Measurements from ENCODE around the gene INTS11.

INTS11 gene

DNA sequence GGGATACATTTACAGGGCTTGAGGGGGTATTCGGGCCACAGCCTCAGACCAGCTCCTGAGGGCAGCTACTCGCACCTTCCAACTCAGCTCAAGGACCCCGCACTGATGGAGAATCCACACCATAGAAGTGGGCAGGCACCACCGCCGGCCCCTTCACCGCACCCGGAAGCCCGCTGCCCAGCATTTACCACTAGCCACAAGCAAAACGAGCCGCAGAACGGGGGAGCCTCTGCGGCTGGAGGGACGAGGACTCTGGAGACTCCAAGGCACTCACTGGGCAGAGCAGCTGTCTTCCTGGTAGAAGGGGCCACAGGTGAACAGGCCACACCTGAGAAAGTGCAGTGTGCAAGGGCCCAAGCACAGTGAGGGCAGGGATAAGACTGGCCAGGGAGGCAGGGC is 56.2 kb downstream of the INTS11 start:
- H3K4me3 ChIP-seq (ENCODE audit: low read depth, low read length), result no peak overlapping the region
- H2AFZ ChIP-seq, result no peak overlapping the region
- no peak overlapping the region for H3K27ac ChIP-seq
- H3K9me3 ChIP-seq (ENCODE audit: control insufficient read depth, low read length), result no peaks in the 10 kb centered on the region
- H3K27me3 ChIP-seq (ENCODE audit: control insufficient read depth, insufficient read depth, low read length), result no peaks in the 10 kb centered on the region
- TF ChIP-seq, protein P1, sequence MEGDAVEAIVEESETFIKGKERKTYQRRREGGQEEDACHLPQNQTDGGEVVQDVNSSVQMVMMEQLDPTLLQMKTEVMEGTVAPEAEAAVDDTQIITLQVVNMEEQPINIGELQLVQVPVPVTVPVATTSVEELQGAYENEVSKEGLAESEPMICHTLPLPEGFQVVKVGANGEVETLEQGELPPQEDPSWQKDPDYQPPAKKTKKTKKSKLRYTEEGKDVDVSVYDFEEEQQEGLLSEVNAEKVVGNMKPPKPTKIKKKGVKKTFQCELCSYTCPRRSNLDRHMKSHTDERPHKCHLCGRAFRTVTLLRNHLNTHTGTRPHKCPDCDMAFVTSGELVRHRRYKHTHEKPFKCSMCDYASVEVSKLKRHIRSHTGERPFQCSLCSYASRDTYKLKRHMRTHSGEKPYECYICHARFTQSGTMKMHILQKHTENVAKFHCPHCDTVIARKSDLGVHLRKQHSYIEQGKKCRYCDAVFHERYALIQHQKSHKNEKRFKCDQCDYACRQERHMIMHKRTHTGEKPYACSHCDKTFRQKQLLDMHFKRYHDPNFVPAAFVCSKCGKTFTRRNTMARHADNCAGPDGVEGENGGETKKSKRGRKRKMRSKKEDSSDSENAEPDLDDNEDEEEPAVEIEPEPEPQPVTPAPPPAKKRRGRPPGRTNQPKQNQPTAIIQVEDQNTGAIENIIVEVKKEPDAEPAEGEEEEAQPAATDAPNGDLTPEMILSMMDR (IDR thresholded peaks at IDR 0.05), result no peak
- no peak overlapping the region for H3K9ac ChIP-seq
- H3K4me1 ChIP-seq, result peaks cover 3% of the 10 kb centered on the region
- peaks cover 31% of the 10 kb centered on the region for H3K79me2 ChIP-seq
- no peak overlapping the region for H3K4me2 ChIP-seq (ENCODE audit: low read length)
- no peaks in the 10 kb centered on the region for H3K36me3 ChIP-seq (ENCODE audit: control insufficient read depth, insufficient read depth, low read length)

- no peaks in the 10 kb centered on the region for H3K9me3 ChIP-seq (ENCODE audit: control insufficient read depth, low read length)
Observed at GRCh38 chr1:1267488-1268283, 56.8 kb downstream of the INTS11 start.

DNA sequence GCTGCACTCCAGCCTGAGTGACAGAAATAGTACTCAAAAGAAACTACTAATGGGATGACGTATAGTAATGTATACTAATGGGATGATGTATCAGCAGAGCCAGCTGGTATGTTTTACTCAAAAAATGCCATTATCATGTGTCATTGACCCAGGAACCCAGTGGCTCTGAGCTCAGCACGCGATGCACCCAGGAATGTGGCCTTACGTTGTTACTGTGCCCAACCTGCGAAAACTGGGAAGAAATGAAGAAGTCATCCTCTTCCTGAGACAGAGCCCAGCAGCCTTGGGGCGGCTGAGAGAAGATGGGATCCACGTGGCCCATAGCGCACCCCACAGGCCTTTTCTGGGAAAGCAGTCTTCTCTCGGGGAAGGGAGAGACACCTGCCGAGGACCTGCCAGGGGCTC is 59.6 kb downstream of the INTS11 start:
- no peaks in the 10 kb centered on the region for H3K27me3 ChIP-seq (ENCODE audit: control insufficient read depth, insufficient read depth, low read length)
- no peak overlapping the region for H3K9ac ChIP-seq
- H3K79me2 ChIP-seq, result peaks cover 9% of the 10 kb centered on the region
- H3K27ac ChIP-seq, result no peak overlapping the region
- H3K4me2 ChIP-seq (ENCODE audit: low read length), result no peak overlapping the region
- TF ChIP-seq, protein P1 (IDR thresholded peaks at IDR 0.05), result no peak
- H3K9me3 ChIP-seq (ENCODE audit: control insufficient read depth, low read length), result no peaks in the 10 kb centered on the region
- no peak overlapping the region for H3K4me3 ChIP-seq (ENCODE audit: low read depth, low read length)
- H2AFZ ChIP-seq, result no peak overlapping the region
- no peaks in the 10 kb centered on the region for H3K4me1 ChIP-seq
- H3K36me3 ChIP-seq (ENCODE audit: control insufficient read depth, insufficient read depth, low read length), result no peaks in the 10 kb centered on the region

More at GRCh38 chr1:1267488-1268283, 56.8 kb downstream of the INTS11 start:
- no peaks in the 10 kb centered on the region for H3K27me3 ChIP-seq (ENCODE audit: control insufficient read depth, insufficient read depth, low read length)
- H3K4me3 ChIP-seq (ENCODE audit: low read depth, low read length), result no peak overlapping the region
- H3K9ac ChIP-seq, result no peak overlapping the region
- TF ChIP-seq, protein P1 (IDR thresholded peaks at IDR 0.05), result no peak
- no peak overlapping the region for H2AFZ ChIP-seq
- H3K4me2 ChIP-seq (ENCODE audit: low read length), result no peak overlapping the region
- H3K27ac ChIP-seq, result no peak overlapping the region
- H3K79me2 ChIP-seq, result peaks cover 28% of the 10 kb centered on the region
- H3K36me3 ChIP-seq (ENCODE audit: control insufficient read depth, insufficient read depth, low read length), result no peaks in the 10 kb centered on the region
- peaks cover 3% of the 10 kb centered on the region for H3K4me1 ChIP-seq

DNA sequence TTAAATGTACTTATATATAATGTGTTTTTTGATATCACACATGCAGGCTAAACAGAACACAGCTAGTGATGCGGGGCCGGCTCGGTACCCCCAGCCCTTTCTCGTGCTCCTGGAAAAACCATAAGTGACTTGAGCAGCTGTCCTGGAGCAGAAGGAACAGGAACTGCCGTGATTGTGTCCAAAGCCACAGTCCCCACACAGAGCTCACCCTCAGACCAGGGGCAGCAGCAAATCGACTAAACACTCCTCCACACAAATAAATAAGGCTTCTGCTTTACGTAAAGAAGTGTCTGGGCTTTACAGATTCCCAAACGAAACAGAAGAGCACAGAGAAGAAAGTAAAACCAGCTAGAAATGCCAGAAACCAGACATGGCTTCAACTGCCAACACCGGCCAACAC is 60.4 kb downstream of the INTS11 start:
- Histone ChIP-seq H3K36me3 (ENCODE audit: control insufficient read depth, insufficient read depth, low read length) (no peaks in the 10 kb centered on the region), H3K9ac (no peak overlapping the region), H3K4me1 (no peaks in the 10 kb centered on the region), H2AFZ (no peak overlapping the region), H3K27me3 (ENCODE audit: control insufficient read depth, insufficient read depth, low read length) (no peaks in the 10 kb centered on the region), H3K27ac (no peak overlapping the region), H3K4me2 (ENCODE audit: low read length) (no peak overlapping the region), H3K9me3 (ENCODE audit: control insufficient read depth, low read length) (no peaks in the 10 kb centered on the region), H3K4me3 (ENCODE audit: low read depth, low read length) (no peak overlapping the region), H3K79me2 (peaks cover 9% of the 10 kb centered on the region)
- TF ChIP-seq, protein P1 (IDR thresholded peaks at IDR 0.05), result no peak

GRCh38 chr1:1262758-1263157 is 61.7 kb downstream of the INTS11 start:
- H3K36me3 ChIP-seq (ENCODE audit: control insufficient read depth, insufficient read depth, low read length), result no peaks in the 10 kb centered on the region
- H3K79me2 ChIP-seq, result peaks cover 3% of the 10 kb centered on the region
- TF ChIP-seq, protein P1 (IDR thresholded peaks at IDR 0.05), result no peak

More at GRCh38 chr1:1262758-1263157, 61.7 kb downstream of the INTS11 start:
- Histone ChIP-seq H3K4me3 (ENCODE audit: low read depth, low read length) (no peak overlapping the region), H3K9me3 (ENCODE audit: control insufficient read depth, low read length) (no peaks in the 10 kb centered on the region), H3K9ac (no peak overlapping the region), H3K27ac (no peak overlapping the region), H3K4me1 (no peaks in the 10 kb centered on the region), H2AFZ (no peak overlapping the region), H3K27me3 (ENCODE audit: control insufficient read depth, insufficient read depth, low read length) (no peaks in the 10 kb centered on the region), H3K4me2 (ENCODE audit: low read length) (no peak overlapping the region)

Measured in parathyroid adenoma (tissue), 2 donors.